GM19023 (cell line): ENCODE data around the gene CRCP.
"Not testable (repeated sequence)": the region's sequence is repeated elsewhere in the genome, so short reads cannot be mapped to it uniquely, and the experiment has no call there.

Source experiments
- ATAC-seq: cut with Tn5 transposase; IDR thresholded peaks from one replicate; pipeline ENCODE4 v1.9.1; 2021; ENCODE audit warnings: mild to moderate bottlenecking, moderate library complexity; ENCODE audit not compliant: unreplicated experiment

CRCP gene

DNA sequence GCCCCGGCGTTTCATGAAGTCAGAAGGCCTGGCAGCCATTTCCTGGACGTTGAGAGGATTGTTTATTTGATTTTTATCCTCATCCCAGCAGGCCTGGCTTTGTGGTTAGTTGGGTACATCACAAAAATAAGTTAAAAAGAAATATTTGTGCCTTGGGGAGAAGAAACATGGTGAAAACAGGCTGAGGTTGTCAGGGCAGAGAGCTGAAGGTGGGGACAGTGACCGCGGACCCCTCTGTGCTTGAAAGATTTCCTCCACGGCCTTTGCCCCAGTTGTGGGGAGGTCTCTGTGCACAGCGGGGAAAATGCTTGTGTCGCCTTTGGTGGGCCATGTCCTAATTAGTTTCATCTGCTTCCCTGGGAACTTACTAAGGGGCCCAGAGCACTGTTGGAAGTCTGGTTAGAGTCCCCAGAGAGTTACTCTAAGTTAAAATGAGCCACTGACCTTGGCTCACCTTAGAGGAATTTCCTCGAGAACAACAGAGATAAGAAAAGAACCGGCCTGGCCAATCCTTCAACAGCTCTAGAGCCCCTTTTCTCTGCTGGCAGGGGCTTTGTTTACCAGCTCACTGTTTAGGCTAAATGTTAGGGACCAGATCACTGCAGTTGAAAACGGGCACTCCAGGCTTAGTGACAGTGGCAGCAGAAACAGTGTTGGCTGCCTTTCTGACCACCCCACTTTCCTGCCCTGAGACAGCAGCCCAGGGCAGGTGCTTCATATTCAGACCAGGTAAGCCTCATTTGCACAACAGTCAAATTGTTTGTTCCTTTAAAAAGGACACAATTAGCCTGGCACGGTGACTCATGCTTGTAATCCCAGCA, 37.9 kb downstream of the CRCP start:
- no peak for ATAC-seq

DNA sequence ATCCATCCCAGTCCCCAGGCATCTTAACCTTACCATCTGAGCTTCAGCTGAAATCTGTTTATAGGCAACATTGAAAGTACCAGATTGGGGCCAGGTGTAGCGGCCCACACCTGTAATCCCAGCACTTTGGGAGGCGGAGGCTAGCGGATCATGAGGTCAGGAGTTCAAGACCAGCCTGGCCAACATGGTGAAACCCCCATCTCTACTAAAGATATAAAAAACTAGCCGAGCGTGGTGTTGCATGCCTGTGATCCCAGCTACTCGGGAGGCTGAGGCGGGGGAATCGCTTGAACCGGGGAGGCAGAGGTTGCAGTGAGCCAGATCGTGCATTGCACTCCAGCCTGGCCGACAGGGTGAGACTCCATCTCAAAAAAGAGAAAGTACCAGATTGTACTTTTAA, 39.0 kb downstream of the CRCP start:
- ATAC-seq, result no peak

DNA sequence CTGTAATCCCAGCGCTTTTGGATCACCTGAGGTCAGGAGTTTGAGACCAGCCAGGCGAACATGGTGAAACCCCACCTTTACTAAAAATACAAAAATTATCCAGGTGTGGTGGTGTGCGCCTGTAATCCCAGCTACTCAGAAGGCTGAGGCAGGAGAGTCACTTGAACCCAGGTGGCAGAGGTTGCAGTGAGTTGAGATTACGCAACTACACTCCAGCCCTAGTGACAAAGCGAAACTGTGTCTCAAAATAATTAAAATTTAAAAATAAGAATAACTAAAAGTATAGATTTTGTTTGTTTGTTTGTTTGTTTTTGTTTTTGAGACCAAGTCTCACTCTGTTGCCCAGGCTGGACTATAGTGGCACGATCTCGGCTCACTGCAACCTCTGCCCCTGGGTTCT, 41.4 kb downstream of the CRCP start:
- not testable (repeated sequence) for ATAC-seq

DNA sequence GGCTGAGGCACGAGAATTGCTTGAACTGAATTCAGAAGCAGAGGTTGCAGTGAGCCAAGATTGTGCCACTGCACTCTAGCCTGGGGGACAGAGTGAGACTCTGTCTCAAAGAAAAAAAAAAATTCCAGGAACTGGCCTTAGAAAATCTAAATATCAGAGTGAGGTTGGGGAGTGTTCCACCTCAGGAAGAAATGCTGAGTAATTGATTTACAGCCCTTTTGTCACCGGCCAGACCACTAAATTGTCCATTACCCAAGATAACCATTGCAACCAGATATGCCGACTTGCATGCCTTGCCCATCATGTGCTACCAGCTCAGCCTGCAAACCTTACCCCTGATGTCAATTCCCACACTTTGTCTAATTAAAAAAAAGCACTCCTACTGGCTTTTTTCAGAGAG, 42.4 kb downstream of the CRCP start:
- no peak for ATAC-seq

DNA sequence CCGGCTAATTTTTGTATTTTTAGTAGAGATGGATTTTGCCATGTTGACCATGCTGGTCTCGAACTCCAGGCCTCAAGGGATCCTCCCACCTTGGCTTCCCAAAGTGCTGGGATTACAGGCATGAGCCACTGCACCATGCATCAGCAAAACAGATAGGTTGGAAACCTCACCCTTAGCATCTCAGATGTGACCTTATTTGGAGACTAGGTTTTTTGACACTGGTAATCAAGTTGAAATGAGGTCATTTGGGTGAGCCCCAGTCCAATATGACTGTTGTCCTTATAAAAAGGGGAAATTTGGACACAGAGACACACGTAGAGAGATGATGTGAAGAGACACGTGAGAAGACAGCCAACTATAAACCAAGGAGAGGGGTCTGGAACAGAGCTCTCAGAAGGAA, 48.0 kb downstream of the CRCP start:
- no peak for ATAC-seq

DNA sequence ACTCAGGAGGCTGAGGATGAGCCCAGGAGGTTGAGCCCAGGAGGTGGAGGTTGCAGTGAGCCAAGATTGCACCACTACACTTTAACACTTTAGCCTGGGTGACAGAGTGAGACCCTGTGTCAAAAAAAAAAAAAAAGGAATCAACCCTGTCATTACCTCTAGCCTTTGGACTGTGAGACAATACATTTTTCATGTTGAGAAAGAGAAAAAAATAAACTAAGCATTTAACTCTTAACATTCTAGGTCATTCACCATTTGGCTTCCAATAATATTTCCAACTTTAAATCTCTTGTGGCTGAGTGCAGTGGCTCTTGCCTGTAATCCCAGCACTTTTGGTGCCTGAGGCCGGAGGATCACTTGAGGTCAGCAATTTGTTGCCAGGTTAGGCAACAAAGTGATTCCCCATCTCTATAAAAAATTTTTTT, 48.6 kb downstream of the CRCP start:
- ATAC-seq, result no peak

DNA sequence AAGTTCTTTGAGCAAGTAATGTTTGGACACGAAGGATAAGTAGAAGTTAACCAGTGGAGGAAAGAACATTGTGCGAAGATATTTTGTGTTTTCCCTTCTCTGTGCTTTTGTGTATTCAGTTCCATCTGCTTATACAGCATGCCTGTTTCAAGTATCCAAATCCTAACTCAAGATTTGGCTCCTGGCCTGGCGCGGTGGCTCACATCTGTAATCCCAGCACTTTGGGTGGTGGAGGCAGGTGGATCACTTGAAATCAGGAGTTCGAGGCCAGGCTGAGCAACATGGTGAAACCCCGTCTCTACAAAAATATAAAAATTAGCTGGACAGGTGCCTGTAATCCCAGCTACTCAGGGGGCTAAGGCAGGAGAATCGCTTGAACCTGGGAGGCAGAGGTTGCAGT, 49.7 kb downstream of the CRCP start:
- no peak for ATAC-seq

DNA sequence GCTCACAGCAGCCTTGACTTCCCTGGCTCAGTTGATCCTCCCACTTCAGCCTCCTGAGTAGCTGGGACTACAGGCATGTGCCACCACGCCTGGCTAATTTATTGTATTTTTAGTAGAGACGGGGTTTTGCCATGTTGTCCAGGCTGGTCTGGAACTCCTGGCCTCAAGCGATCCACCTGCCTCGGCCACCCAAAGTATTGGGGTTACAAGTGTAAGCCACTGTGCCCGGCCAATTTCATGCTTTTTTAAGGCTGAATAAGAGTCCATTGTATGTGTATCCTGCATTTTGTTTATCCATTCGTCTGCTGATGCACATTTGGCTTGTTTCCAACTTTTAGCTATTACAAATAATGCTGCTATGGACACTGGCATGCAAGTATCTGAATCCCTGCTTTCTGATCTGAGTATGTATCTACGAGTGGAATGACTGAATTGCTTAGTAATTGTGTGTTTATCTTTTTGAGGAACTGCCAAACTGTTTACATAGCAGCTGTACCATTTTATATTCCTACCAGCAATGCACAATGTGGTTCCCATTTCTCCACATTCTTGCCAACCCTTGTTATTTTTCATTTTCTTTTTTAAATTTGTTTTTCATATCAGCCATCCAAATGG, 53.2 kb downstream of the CRCP start:
- no peak for ATAC-seq

DNA sequence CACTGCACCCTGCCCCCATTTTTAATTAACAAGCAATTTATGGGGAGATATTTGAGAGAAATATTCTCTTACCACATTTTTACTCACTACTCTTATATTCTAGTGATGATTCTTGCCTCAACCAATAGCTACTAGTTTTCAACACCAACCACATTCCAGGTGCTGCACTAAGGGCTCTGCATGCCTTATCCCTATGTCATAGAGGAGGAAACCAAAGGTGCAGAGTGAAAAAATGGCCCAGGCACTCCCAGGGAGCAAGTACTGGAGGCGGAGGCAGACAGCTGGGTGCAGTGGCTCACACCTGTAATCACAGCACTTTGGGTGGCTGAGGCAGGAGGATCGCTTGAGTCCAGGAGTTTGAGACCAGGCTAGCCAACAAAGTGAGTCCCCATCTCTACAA, 55.0 kb downstream of the CRCP start:
- no peak for ATAC-seq

DNA sequence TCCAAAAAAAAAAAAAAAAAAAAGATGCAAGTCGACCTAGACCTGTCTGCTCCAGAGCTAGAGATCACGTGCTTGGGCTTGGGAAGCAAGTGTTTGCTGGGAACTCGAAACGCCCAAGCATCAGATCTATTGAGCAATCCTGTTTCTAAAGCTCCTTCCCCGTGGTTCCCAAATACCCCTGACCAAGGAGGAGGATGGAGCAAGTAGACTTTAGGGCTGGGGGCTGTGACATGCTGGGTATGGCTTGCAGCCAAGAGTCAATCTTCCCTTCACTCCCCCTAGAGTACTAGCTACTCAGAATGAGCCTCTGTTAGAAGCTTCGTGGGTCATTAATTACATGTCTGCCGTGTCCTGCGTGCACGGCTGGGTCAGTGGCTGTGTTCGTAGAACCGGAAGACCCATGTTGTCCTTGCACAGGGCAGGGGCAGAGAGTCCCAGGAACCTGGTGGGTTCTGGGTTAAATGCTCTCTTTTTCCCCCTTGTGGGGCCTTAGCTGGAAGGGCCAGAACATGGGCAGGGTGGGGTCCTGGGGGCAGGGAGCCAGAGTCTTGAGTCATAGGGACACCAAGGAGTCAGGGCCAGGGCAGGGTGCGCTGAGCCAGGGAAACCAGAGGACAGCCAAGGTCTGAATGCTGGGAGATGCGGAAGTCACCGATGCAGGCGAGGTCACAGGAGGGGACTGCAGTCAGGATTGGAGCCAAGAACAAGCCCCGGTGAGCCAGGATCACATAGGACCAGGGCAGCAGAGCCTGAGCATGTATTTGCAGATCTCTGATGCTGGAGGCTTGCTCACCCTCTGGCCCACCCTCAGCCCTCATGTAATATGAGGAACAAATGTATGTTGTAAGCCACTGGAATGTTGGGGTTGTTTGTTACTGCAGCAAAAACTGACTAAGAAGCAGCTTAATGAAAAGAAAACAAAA, 55.9 kb downstream of the CRCP start:
- no peak for ATAC-seq

DNA sequence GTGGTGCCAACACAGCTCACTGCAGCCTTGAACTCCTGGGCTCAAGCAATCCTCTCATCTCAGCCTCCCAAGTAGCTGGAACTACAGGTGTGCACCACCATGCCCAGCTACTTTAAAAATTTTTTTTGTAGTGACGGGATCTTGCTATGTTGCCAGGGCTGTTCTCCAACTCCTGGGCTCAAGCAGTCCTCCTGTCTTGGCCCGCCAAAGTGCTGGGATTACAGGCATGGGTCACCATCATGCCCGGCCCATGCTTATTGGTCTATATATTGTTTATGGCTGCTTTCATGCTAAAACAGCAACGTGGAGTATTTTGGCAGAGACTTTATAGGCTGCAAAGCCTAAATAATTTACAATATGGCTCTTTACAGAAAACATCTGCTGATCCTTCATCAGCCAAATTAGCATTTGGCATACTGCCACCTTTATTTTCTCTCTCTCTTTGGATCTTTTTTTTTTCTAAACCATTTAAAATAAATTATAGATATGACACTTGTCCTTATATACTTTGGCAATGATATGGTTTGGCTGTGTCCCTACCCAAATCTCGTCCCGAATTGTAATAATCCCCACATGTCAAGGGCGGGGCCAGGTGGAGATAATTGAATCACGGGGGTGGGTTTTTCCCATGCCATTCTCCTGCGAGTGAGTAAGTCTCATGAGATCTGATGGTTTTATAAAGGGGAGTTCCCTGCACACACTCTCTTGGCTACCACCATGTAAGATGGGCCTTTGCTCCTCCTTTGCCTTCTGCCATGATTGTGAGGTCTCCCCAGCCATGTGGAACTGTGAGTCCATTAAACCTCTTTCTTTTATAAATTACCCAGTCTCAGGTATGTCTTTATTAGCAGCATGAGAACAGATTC, 58.1 kb downstream of the CRCP start:
- not testable (repeated sequence) for ATAC-seq

DNA sequence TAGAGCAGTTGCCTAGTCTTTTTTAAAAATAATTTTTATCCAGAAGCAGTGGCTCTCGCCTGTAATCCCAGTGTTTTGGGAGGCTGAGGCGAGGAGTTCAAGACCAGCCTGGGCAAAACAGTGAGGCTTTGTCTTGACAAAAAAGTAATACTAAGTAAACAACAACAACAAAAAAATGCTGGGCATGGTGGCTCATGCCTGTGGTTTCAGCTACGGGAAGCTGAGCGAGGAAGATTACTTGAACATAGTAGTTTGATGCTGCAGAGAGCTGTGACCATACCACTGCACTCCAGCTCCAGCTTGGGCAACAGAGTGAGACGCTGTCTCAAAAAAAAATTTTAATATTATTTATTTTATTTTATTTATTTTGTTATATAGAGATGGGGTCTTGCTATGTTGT, 59.2 kb downstream of the CRCP start:
- ATAC-seq, result no peak

DNA sequence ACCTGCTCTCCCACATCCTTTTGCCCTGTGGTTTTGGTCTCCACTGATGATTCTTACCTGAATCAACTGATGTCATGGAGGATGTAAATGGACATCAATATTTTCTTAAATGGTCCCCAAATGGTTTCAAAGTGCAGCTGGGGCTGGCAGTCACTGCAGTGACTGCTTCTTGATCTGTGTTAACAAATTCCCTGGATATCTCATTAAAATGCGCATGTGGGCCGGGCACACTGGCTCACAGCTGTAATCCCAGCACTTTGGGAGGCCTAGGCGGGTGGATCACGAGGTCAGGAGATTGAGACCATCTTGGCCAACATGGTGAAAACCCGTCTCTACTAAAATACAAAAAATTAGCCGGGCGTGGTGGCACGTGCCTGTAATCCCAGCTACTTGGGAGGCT, 60.4 kb downstream of the CRCP start:
- not testable (repeated sequence) for ATAC-seq

DNA sequence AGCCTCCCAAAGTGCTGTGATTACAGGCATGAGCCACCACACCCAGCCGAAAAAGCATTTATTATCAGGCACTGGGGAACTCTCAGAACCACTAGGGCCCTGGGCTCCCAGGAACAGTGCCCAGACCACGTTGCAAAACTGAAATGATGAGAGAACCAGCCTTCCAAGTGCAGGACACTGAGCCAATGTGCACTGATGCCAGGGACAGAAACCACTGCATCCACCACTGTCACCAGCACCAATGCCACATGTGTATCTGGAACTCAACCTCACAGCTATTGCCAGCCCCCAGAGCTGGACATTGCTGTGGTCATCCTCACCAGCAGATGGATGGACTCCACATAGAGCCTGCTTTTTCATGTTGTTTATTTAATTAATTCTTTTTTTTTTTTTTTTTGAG, 62.3 kb downstream of the CRCP start:
- no peak for ATAC-seq

DNA sequence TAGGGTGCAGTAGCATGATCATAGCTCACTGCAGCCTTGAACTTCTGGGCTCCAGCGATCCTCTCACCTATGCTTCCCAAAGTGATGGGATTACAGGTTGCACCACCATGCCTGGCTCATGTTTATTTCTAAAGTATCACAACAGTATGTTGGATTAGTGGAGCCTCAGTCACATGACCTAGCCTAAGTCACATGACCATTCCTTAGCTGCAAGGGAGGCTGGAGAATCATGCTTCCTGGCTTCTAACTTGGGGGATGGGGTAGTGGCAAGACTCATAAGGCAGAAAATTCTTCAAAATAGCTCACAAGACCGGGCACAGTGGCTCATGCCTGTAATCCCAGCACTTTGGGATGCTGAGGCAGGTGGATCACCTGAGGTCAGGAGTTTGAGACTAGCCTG, 63.6 kb downstream of the CRCP start:
- no peak for ATAC-seq

DNA sequence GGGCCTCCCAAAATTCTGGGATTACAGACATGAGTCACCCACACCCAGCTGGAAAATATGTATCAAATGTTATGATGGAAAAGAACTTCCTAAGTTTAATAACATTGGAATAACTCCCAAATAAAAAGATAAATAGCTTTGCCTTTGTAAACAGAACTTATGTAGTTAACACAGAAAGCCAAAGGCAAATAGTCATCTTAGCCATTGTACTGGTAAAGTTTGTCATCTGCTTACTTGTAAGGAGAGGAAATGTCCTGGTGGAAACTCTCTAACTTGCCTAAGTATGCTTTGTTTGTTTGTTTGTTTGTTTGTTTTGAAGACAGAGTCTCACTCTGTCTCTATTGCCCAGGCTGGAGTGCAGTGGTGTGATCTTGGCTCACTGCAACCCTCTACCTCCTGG, 66.7 kb downstream of the CRCP start:
- no peak for ATAC-seq

DNA sequence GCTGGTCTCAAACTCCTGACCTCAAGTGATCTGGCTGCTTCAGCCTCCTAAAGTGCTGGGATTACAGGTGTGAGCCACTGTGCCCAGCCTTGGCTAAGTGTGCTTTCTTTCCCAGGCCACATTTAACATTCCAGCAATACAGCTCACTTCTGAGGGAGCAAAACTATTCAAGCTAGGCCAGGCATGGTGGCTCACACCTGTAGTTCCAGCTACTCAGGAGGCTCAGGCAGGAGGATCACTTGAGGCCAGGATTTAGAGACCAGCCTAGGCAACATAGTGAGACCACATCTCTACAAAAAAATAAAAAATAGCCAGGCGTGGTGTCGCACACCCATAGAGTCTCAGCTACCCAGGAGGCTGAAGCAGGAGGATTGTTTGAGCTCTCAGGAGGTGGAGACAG, 67.2 kb downstream of the CRCP start:
- ATAC-seq, result no peak

DNA sequence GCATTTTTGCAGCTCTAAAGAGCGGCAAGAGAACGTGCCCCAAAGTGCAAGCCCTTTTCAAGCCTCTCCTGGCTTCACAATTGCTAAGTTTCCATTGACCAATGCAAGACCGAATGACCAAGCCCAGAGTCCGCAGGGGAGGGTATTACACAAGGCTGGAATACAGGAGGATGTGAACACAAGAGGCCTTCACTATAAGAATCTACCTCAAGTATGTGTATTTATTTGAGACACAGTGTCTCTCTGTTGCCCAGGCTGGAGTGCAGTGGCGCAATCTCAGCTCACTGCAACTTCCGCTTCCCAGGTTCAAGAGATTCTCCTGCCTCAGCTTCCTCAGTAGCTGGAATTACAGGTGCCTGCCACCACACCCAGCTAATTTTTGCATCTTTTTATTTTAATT, 68.3 kb downstream of the CRCP start:
- no peak for ATAC-seq

DNA sequence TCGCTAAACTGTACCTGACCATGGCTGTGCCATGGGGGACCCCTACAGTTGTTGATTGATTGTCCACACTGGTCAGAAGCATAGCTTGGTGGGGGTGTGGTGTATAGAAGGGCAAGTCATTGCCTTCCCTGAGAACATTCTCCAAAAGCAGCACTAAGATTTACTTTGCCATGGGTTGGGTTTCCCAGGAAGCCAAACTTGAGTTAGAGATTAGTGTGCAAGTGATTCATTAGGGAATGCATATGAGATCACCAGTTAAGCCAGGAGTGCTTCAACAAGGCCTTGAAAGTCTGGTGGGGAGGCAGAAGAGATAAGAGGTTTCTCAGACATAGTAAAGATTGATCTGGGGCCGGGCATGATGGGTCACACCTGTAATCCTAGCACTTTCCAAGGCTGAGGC, 69.1 kb downstream of the CRCP start:
- no peak for ATAC-seq

DNA sequence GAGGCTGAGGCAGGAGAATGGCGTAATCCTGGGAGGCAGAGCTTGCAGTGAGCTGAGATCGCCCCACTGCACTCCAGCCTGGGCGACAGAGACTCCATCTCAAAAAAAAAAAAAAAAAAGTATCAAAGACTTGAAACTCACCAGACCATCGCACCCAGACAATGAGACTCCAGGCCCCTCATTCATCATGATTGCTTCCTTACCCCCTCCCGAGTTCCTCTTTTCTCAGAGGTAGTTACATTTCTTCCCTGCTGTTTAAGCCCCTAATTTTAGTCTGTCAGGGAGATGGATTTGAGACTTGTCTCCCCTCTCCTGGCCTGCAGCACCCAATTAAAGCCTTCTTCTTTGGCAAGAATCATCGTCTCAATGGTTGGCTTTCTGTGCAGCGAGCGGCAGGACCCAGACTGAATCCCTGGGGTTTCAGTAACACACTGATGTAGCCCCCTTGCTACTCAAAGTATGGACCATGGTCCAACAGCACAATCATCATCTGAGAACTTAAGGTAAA, 71.1 kb downstream of the CRCP start:
- no peak for ATAC-seq

DNA sequence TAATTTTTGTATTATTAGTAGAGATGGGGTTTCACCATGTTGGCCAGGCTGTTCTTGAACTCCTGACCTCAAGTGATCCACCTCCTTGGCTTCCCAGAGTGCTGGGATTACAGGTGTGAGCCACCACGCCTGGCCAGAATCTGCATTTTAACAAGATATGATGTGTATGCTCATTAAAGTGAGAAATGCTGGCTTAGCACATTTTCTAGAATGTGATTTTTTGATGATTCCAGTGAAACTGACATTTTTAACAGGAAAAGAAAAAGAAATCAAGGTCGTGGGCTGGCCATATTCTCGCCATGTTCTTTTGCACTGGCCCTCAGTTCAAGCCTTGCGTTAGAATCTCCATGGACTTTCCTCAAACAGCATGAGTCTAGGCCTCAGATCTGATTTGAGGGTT, 72.3 kb downstream of the CRCP start:
- ATAC-seq, result no peak
